Brain microvascular endothelial cell (primary cell): ENCODE measurements around the gene ATP8B4.

Experiments
- DNase-seq: peaks from one replicate; pipeline ENCODE4 v3.0.0-alpha.2; 2020
- H3K27ac ChIP-seq: fragments of 250-450 bp; sonication (Bioruptor Pico); 2 replicates; pipeline ENCODE4 v1.5.1; 2020; ENCODE audit warnings: mild to moderate bottlenecking, moderate library complexity
- H3K27me3 ChIP-seq: fragments of 250-450 bp; sonication (Bioruptor Pico); replicated peaks from 2 replicates; pipeline ENCODE4 v1.5.1; 2020; ENCODE audit warnings: mild to moderate bottlenecking
- H3K36me3 ChIP-seq: fragments of 250-450 bp; sonication (Bioruptor Pico); replicated peaks from 2 replicates; pipeline ENCODE4 v1.5.1; 2020; ENCODE audit warnings: mild to moderate bottlenecking
- H3K4me3 ChIP-seq: 2 replicates; pipeline ENCODE4 v1.5.1; 2011; ENCODE audit warnings: low read depth, mild to moderate bottlenecking, control low read depth, low read length, moderate library complexity
- CTCF ChIP-seq: IDR thresholded peaks from 2 replicates; pipeline ENCODE4 v1.5.1; 2011; ENCODE audit warnings: low read depth, mild to moderate bottlenecking, moderate library complexity, low read length, control low read depth, inconsistent platforms; ENCODE audit errors: missing control alignments
- in situ Hi-C: cut with HindIII; loops from 2 replicates; pipeline ENCODE4 v1.10.0; 2017; ENCODE audit warnings: low sequenced_read_pairs, low pct_ligation_motif_present

ATP8B4 gene

GRCh38 chr15:50030456-50030855, 88.6 kb downstream of the ATP8B4 start:
- H3K27ac ChIP-seq, result no peak overlapping the region
- in situ Hi-C loops, result no loop called here
- no peaks in the 10 kb centered on the region for H3K27me3 ChIP-seq
- DNase-seq, result no peak
- no peak for TF ChIP-seq CTCF
- H3K36me3 ChIP-seq, result no peaks in the 10 kb centered on the region
- no peak overlapping the region for H3K4me3 ChIP-seq

GRCh38 chr15:50028326-50028725, 90.7 kb downstream of the ATP8B4 start:
- H3K27me3 ChIP-seq, result no peaks in the 10 kb centered on the region
- no peak for DNase-seq
- H3K4me3 ChIP-seq, result no peak overlapping the region
- no peaks in the 10 kb centered on the region for H3K36me3 ChIP-seq
- TF ChIP-seq CTCF, result no peak
- in situ Hi-C loops, result no loop called here
- H3K27ac ChIP-seq, result no peak overlapping the region

GRCh38 chr15:50024281-50024680, 94.8 kb downstream of the ATP8B4 start:
- no peak for DNase-seq
- no peaks in the 10 kb centered on the region for H3K36me3 ChIP-seq
- H3K27ac ChIP-seq, result no peak overlapping the region
- in situ Hi-C loops, result no loop called here
- TF ChIP-seq CTCF, result no peak
- H3K4me3 ChIP-seq, result no peak overlapping the region
- no peaks in the 10 kb centered on the region for H3K27me3 ChIP-seq

GRCh38 chr15:50018491-50018890, 100.5 kb downstream of the ATP8B4 start:
- Histone ChIP-seq H3K27me3 (no peaks in the 10 kb centered on the region), H3K4me3 (no peak overlapping the region), H3K36me3 (no peaks in the 10 kb centered on the region), H3K27ac (no peak overlapping the region)
- DNase-seq, result no peak
- in situ Hi-C loops, result no loop called here
- TF ChIP-seq CTCF, result no peak

- in situ Hi-C loops, result no loop called here
- Histone ChIP-seq H3K27ac (no peak overlapping the region), H3K36me3 (no peaks in the 10 kb centered on the region), H3K4me3 (no peak overlapping the region), H3K27me3 (no peaks in the 10 kb centered on the region)
- DNase-seq, result no peak
- TF ChIP-seq CTCF, result no peak
Observed at GRCh38 chr15:50017522-50017921, 101.5 kb downstream of the ATP8B4 start.

GRCh38 chr15:50016951-50017350, 102.1 kb downstream of the ATP8B4 start:
- no peak overlapping the region for H3K27ac ChIP-seq
- H3K36me3 ChIP-seq, result no peaks in the 10 kb centered on the region
- TF ChIP-seq CTCF, result no peak
- H3K27me3 ChIP-seq, result no peaks in the 10 kb centered on the region
- in situ Hi-C loops, result no loop called here
- H3K4me3 ChIP-seq, result no peak overlapping the region
- DNase-seq, result no peak
